Stimulated activated CD8-positive, alpha-beta memory T cell treated with anti-CD3 and anti-CD28 coated beads, Interleukin-2, amount 100 ng/mL, for 48 hours (primary cell): Measurements from ENCODE around the gene SRPRB.

Experiments used
- DNase-seq, 2 donors: peaks; one replicate each; pipeline ENCODE4 v3.0.0-alpha.2; 2020; ENCODE audit warnings: low read depth in 2 of 2

SRPRB gene

DNA sequence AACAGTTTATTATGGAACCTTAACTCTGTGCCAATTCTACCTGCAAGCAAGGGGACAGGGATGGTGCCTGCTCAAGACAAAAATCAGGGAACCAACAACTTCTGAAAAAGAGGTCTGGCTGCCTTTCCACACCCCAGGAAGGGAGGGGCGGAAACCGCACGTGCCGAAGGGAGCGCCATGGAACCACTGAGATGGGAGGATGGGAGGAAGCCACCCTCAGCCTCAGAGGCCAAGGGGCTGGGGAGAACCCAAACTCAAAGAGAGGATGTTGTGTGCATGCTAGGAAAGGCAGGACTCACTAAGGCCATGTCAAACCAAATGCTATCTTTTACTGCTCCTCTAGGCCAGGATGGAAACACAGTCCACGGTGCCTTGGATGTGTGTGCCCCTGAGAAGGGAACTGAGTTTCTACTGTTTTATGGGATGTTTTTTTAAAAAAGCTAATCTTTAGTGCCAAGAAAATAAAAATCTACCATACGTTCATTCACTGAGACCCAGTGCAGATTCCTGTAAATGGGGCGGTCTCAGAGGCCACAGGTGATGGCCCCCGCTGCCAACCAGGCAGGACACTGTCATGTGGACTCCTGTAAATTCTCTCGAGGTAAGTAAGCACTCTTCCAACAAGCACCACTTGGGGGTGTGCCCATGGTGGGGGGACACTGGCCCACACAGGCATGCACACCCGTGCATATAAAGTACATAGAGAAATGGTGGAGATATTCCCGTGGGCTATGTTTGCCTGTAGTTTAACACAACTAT is 20.5 kb downstream of the SRPRB start:
- DNase-seq, result no peak

DNA sequence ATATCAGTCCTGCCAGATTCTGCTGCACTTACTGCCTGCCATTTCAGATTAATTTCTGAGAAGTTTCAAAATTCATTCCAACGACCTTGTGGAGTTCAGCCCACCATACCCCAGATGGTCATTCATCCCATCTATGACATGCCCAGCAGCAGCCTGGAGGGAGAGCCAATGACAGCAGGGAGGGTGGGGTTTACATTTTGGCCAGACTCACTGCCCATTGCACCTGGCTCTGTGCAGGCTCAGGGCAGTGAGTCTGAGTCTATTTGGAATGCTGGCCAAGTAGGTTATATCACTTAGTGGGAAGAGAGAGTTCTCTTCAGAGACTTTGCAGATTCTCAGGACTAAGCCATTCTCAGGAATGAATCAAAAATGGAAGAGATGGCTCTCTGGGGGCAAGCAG is 21.5 kb downstream of the SRPRB start:
- DNase-seq, result no peak

DNA sequence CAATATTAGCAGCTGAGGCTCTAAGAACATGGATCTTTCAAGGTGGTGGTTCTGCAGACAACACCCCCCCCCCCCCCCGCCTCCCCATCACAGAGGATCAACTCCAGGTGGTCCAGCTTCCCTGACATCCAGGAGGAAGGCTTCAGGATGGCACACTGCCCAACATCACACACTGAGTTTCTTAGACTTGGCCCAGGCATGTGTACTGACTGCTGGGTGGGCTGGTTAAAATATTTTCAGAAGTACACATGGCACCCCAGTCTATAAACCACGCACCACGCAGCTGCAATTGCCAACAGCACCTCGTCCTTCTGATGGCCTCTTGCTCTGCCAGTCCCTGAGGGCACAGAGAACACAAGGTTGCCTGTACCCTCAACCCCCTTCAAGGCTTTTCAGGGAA is 22.1 kb downstream of the SRPRB start:
- no peak for DNase-seq

DNA sequence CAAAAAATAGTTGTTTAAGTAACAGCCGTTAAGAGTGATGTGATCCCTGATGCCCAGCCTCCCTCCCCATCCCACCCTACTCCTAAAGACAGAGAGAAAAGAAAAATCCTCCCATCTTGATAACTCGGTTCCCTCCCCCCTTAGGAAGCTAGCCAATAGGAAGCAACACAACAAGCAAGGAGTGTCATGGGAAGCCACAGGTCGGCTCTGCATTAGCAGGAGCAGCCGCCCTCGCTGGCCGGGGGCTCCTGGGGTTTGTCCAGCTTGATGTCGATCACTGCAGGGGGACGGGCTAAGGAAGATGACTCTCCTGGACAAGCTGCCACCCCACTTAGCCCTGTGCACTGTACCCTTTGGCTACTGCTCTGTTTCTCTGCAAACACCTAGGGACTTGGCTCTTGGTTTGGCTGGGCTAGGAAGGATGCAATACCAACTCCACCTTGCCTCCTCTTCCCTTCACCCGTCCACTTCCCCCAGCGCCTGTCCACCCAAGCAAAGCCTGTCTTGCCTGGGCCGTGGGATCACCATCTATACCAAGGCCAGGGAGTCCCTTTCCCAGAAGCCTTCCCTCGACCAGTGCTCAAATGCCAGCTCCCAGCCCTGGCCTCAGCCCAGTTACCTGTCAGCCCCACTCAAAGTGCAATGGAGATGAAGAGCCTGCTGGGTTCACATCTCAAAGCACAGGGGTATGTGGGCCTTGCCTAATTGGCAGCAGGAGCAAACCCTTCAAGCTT is 23.1 kb downstream of the SRPRB start:
- DNase-seq, result no peak

GRCh38 chr3:133829310-133829707 is 23.7 kb downstream of the SRPRB start:
- DNase-seq, result no peak

GRCh38 chr3:133830071-133830470 is 24.5 kb downstream of the SRPRB start:
- no peak for DNase-seq

DNA sequence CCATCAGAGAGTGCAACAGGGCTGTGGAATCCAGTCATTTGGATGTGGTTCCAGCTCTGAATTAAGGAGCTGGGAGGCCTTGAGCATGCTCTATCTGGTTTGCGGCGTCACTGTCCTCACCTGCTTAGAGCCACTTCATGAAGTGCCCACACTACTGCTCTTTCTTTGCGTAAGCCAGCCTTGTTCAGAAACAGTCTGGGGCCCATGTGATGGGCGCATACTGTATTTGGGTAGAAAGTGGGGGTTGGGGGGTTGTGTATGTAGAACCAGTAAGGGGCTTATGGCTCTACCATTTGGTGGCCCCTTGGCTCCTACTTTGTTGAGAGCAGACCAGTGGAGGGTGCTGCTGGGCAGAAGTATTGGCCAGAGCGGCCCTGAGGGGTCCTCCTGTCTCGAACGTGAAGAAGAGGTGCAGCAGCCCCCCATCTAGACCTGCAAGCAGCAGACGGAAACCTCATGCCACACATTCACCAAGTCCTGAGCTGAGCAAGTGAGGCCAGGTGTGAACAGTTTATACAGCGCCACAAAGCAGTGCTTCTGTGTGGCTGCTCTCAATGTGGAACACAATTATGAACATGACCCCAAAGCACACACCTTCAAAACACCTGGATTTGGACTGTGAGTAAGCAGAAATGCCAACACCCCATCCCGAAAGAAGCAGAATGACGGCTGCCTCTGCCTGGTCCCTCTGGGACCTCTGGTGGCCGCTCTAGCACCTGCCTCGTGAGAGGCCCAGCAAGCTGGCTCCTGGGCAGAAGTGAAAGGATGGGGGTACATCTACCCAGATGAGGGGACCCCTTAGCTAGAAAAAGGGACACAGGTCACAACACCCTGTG is 26.6 kb downstream of the SRPRB start:
- DNase-seq, result no peak

DNA sequence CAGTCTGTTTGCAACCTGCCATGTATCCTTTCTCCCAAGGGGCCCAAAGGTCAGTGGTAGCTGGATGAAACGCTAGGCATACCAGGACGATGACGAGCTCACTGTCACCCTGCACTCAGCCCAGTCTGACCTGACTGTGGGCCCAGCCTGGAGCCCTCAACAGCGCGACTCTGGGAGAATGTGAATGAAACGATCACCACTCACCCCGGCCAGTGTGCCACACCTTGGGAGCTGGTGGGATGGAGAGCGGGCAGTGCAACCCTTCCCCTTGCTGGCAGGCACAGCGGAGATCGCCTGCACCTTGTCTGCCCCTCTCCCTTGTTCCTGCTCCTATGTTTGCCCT is 27.2 kb downstream of the SRPRB start:
- no peak for DNase-seq

DNA sequence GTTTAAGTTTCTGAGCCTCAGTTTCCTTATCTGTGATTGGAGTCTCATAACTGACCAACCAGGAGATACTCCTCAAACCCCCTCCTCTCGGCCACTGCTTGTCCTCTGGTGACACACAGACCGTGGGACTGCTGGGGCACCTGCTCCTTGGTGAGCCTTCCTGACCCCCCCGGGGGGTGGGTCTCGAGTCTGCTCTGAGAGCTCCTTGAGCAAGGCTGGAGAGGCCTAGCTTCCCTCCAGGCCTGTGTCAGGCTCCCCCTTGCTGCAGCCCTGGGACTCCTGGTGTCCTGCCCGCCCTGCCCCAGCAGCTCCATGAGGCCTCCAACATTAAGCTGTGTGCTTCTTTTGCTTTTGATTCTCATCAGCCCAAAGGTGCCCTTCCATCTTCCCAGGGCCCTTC is 27.7 kb downstream of the SRPRB start:
- no peak for DNase-seq

DNA sequence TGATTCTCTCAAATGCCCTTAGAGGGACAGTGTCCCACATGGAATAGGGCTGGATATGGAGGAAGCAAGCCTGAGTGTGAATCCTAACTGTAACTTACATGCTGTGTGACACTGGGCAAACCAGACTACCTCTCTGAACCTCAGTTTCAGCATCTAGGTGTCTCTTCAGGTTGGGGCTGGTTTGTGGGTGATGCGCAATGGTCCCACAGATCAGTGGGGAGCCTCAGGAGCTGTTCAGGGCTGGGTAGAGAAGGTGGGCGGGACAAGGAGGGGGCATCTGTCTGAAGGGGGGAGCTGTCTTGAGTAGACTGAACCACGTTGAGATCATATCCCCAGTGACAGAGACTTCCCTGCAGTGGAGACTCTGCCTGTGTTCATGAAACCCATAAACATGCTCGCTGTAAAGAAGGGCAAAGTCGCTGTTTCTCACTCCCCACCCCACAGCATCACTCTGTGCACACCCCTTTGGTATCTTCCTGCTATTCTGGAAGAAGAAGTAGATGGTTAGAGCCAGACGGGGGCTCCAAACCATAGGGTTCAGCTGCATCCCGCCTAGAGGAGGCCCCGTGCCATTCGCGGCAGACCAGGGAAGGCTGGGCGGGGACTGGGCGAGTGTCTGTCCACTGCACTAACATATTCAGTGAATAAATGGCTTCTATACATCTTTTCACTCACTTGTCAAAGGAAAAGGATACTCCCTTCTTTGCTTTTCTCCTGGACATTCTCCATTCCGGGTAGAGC is 28.4 kb downstream of the SRPRB start:
- DNase-seq, result no peak

DNA sequence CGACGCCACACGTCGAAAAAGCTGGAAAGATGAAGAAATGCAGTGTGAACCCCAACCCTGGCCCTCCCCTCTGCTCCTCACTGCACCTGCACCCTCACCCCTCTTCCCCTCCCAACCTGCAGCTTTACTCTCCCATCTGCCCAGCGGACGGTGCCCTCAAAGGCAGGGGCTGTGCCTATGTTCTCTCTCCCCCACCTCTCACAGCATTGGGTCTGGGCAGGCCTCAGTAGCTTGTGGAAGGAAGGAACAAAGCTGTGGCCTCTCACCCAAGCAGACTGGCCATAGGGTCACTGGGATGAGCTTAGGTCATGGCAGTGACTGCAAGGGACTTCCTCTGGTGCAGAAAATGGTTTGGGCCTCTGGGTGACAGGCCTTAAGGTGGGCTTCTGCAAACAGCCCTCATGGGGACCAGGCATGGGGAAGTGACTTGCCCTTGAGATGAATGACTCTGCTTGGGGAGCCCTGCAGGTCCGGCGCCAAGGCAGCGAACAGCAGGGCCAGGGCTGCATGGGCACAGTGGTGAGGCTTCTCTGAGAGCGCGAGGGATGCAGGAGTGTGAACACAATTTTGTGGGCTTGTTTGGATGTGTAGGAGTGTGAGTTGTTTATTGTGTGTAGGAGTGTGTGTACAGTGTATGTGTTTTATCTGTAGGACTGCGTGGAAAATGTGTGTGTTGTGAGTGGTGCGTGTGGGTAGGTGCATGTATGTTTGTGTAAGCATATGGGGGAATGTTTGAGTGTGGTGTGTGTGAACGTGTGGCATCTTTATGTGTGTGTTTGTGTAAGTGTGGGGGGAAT is 29.2 kb downstream of the SRPRB start:
- DNase-seq, result no peak

DNA sequence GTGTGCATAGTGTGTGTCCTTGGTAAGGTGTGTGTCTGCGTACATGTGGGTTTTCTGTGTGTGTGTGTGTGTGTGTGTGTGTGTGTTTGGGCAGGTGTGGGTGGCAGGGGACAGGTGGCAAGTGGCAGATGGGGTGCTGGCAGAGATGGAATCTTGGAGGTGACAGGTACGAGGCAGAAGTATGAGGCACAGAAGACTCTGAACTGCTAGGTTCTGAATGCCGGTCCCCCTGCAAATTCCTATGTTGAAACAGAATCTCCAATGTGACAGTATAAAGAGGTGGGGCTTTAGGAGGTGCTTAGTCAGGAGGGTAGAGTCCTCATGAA is 29.8 kb downstream of the SRPRB start:
- DNase-seq, result no peak

DNA sequence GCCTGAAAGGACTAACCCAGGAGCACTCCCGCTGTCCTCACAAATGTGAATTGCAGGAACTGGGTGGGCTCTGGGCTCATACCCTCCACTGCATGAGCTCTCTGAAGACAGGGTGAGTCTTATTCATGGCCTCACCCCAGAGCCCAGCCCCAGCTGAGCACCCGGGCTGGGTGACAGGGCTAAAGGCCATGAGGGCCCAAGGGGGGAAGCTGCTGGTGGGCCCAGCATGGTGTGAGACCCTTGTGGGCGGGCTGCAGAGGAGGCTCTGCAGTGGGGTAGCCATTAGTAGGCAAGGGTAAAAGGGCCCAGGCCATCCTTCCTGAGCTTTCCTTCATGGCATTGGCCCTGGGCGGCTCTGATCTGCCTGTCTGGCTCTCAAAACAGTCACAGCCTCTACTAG is 30.3 kb downstream of the SRPRB start:
- no peak for DNase-seq

GRCh38 chr3:133836497-133837158 is 31.0 kb downstream of the SRPRB start:
- no peak for DNase-seq

- no peak for DNase-seq
These were observed 32.1 kb downstream of the SRPRB start for GRCh38 chr3:133837487-133838295.

- no peak for DNase-seq
These were observed 32.7 kb downstream of the SRPRB start for GRCh38 chr3:133838296-133838789.

DNA sequence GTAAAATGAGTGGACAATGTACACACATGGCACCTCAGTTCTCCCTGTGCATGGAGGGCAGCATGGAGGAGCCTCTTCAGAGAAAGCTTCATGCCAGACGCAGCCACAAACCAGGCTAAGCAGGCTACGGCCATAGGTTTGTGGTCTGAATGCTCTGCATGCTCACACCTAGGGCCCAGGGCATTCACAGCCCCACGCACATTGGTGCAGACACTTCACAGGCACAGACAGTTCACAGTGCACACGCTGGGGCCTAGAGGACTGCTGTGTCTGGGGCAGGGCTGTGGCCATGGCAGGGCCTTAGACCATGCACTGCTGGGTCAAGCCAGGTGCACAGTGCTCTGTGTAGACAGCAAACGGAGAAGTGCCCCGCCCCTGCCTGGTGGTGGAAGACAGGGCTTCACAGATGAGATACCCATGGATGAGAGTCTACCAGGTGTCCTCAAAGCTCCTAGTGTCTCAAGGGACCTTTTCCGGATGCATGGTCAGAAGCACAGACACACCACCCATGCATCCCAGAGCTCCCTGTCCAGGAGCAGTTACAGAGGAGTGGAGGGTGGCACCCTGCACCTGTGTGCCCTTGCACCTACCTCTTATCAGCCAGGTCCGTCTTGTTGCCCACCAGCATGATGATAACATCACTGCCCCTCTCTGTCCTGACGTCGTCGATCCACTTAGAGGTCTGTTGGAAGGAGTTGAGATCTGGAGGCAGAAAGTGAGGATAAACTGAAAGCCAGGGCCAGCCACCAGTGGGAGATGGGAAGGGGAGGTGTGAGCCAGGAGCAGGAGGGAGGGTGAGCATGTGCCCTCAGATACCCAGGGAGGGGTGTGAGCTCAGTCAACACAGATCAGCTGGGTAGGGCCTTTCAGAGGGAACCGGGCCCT is 33.5 kb downstream of the SRPRB start:
- no peak for DNase-seq

DNA sequence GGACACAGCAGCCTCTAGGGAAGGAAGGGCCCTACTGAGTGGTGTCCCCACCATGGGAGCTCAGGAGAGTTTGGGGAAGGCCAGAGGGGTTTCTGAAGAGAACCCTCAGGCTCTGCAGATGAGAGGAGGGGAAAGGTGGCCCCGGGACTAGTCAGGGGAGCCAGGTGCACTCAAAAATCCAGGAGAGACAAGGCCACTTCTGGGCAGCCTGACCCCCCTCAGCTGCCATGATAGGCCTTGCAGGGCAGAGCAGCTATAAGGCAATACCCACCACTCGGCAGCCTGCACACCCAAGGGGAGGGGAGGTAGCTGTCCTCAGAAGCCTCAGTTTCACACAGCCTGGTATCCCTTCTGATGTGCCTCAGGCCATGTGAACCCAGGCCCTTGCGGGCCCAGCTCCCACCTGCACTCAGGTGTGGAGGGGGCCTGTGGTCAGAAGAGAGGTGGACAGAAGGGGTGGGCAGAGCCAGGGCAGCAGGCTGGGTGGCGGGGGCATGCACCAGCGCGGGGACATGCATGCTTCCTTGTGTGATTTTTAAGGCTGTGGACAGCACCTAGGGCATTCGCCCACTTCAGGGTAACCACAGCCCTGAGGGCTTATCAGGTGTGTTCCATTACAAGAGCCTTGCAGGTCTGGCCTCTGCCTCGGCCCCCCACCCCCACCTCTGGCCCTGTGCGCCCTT is 34.6 kb downstream of the SRPRB start:
- DNase-seq, result no peak
